22Rv1 (cell line): ENCODE data around the gene SLC8A1.

Experiments
- CTCF ChIP-seq: fragments of 450-650 bp; IDR thresholded peaks from 2 replicates; pipeline ENCODE4 v1.5.1; 2017; ENCODE audit warnings: mild to moderate bottlenecking
- ZFX ChIP-seq: fragments of 450-650 bp; IDR thresholded peaks from 2 replicates; pipeline ENCODE4 v1.6.1; 2017; ENCODE audit warnings: antibody characterized with exemption, borderline replicate concordance

GRCh38 chr2:40220177-40220925 lies 231.5 kb downstream of the SLC8A1 start:
- TF ChIP-seq CTCF (no peak), ZFX (no peak)
